UCSD-AML1 (cell line): ENCODE measurements around the gene SLC4A2.

Experiments
- DNase-seq: peaks from one replicate; lab custom pipeline; 2025; ENCODE audit not compliant: unreplicated experiment; lab: John Stamatoyannopoulos, UW

Gene SLC4A2

GRCh38 chr7:151114151-151115090 lies 55.0 kb downstream of the SLC4A2 start:
- no peak for DNase-seq

- no peak for DNase-seq
Observed at GRCh38 chr7:151115121-151115835, 55.9 kb downstream of the SLC4A2 start.

GRCh38 chr7:151115836-151116418 lies 56.5 kb downstream of the SLC4A2 start:
- DNase-seq, result no peak

- no peak for DNase-seq
Observed at GRCh38 chr7:151116603-151117440, 57.4 kb downstream of the SLC4A2 start.

- DNase-seq, result no peak
Observed at GRCh38 chr7:151117565-151117964, 58.2 kb downstream of the SLC4A2 start.

- no peak for DNase-seq
Observed at GRCh38 chr7:151118108-151119054, 59.0 kb downstream of the SLC4A2 start.

- DNase-seq, result no peak
Observed at GRCh38 chr7:151119055-151119415, 59.6 kb downstream of the SLC4A2 start.

- no peak for DNase-seq
Observed at GRCh38 chr7:151119902-151120301, 60.5 kb downstream of the SLC4A2 start.

- DNase-seq, result no peak
Observed at GRCh38 chr7:151120896-151121295, 61.5 kb downstream of the SLC4A2 start.

- no peak for DNase-seq
Observed at GRCh38 chr7:151121380-151122170, 62.2 kb downstream of the SLC4A2 start.

- DNase-seq, result no peak
Observed at GRCh38 chr7:151122276-151122675, 62.9 kb downstream of the SLC4A2 start.

GRCh38 chr7:151122796-151123157 lies 63.4 kb downstream of the SLC4A2 start:
- DNase-seq, result no peak

- DNase-seq, result no peak
Observed at GRCh38 chr7:151123158-151123821, 63.9 kb downstream of the SLC4A2 start.

GRCh38 chr7:151123822-151124464 lies 64.6 kb downstream of the SLC4A2 start:
- DNase-seq, result peak; percentile 49

GRCh38 chr7:151124481-151124880 lies 65.1 kb downstream of the SLC4A2 start:
- no peak for DNase-seq

GRCh38 chr7:151124899-151125399 lies 65.6 kb downstream of the SLC4A2 start:
- no peak for DNase-seq

- no peak for DNase-seq
Observed at GRCh38 chr7:151125470-151125845, 66.1 kb downstream of the SLC4A2 start.
